ENCODE data around the gene ANTXRL.

- TF ChIP-seq REST (IDR thresholded peaks at IDR 0.05; ENCODE audit: insufficient read depth in 1 of 2, low read depth in 2 of 2, low read length in 2 of 2) (no peak), TAF1 (IDR thresholded peaks at IDR 0.05; ENCODE audit: borderline replicate concordance, insufficient read depth, low read length) (no peak)
Observed at GRCh38 chr10:46305986-46306385, 19.2 kb downstream of the ANTXRL start.
